ENCODE measurements around the gene CTSA. TPM values are rescaled to one million over a fixed set of nuclear protein-coding genes. Genes with fewer than 3 reads are reported as not detected.
A peak's percentile ranks its signal among the peaks of the same experiment; 100 is the strongest.
"Not testable (repeated sequence)": the region's sequence is repeated elsewhere in the genome, so short reads cannot be mapped to it uniquely, and the experiment has no call there.

The CTSA gene
- total and polyA plus RNA-seq, 9 of the 15 experiments (the other 6 are each of a cell fraction or from before 2014, with no cell fraction given) = 8.8 to 61.7 (median 28.3) TPM

DNA sequence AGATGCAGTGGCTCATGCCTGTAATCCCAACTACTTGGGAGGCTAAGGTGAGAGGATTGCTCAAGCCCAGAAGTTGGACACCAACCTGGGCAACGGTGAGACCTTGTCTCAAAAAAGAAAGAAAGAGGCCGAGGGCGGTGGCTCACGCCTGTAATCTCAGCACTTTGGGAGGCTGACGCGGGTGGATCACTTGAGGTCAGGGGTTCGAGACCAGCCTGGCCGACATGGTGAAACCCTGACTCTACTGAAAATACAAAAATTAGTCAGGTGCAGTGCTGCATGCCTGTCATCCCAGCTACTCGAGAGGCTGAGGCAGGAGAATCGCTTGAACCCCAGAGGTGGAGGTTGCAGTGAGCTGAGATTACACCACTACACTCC lies 17.0 kb upstream of the CTSA start:
- H2AFZ ChIP-seq (ENCODE audit: low read depth, low read length); DNase-seq (ENCODE audit: extremely low read depth in 1 of 4, low spot score in 3 of 4); H3K36me3 ChIP-seq (ENCODE audit: control insufficient read depth, insufficient read depth, low read length); H3K9me3 ChIP-seq (replicated peaks; ENCODE audit: control insufficient read depth, insufficient read depth, low read depth, low read length); in situ Hi-C loops (cut with MboI); H3K4me3 ChIP-seq; H3K79me2 ChIP-seq (ENCODE audit: control insufficient read depth, insufficient read depth, low read length); CTCF ChIA-PET (ENCODE audit: low intra/inter-chr PET ratio); BruUV-seq (replicated peaks); H3K27me3 ChIP-seq (ENCODE audit: control insufficient read depth in 2 of 2, insufficient read depth in 2 of 2, low read length in 2 of 2); H3K9me1 ChIP-seq (ENCODE audit: control insufficient read depth, insufficient read depth, low read length); ATAC-seq; H3K4me2 ChIP-seq (ENCODE audit: insufficient read depth, low read length); H4K20me1 ChIP-seq (replicated peaks; ENCODE audit: control insufficient read depth, insufficient read depth, low read length); FAIRE-seq; intact Hi-C loops (cut with micrococcal nuclease); H3K9ac ChIP-seq (ENCODE audit: insufficient read depth in 1 of 2, low read depth in 2 of 2, low read length in 2 of 2); H3K27ac ChIP-seq (ENCODE audit: extremely low read depth, low read depth, low read length): not testable (repeated sequence)
- H3K4me1 ChIP-seq (replicated peaks in 1 of 2; ENCODE audit: control insufficient read depth in 2 of 2, insufficient read depth in 2 of 2, low read length in 2 of 2) = peaks cover 19 to 24% of the 10 kb centered on the region in 2 experiments
- POLR2A ChIA-PET = interaction anchor here (0.7 to 1.6 kb wide), 4 partner anchors 10 to 60 kb away, joined by 3 to 7 read pairs (median 4); partner anchors contain the start of gene PCIF1
- TF ChIP-seq ADNP (tag; IDR thresholded peaks at IDR 0.05) (peak; percentile 64), KDM1A (IDR thresholded peaks at IDR 0.05) (0 out of 4 replicates have a peak, but pooled peaks of 1 of the 2 experiments have one; percentile 18), CEBPB (tag; IDR thresholded peaks at IDR 0.05) (peak; percentile 33; the same call in 1 of the 2 replicates)
- 15% methylated on average over 9 of the region's 10 CpGs for WGBS (ENCODE audit: insufficient coverage, low coverage, missing lambda C conversion rate)

DNA sequence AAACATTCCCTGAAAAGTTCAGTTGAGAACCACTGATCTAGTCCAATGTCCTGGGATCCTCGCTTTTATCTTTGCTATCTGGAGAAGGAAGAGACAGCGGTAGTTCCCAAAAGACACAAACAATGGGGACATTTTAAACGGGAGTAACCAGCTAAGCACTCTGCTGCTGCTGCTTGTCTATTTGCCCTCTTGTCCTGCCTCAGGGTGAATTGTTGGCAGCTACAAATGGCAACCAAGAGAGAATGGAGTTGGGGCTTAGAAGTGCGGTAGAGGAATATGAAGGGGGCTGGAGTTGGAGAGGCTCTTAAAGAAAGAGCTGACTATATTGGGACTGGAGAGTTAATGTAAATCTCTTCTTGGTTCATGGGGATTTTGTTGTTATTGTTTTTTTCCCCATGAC lies 16.6 kb upstream of the CTSA start:
- 30% methylated on average over 4 of the region's 4 CpGs for WGBS (ENCODE audit: insufficient coverage, low coverage, missing lambda C conversion rate)

More for the DNA sequence above, 16.6 kb upstream of the CTSA start:
- FAIRE-seq (peak; percentile 54), DNase-seq (ENCODE audit: extremely low read depth in 1 of 4, low spot score in 3 of 4) (no peak), ATAC-seq (no peak)
- H4K20me1 ChIP-seq (replicated peaks; ENCODE audit: control insufficient read depth, insufficient read depth, low read length) = no peaks in the 10 kb centered on the region
- ChIA-PET POLR2A (interaction anchor here (0.6 to 1.8 kb wide), 5 partner anchors 10 to 60 kb away, joined by 3 to 7 read pairs (median 4); partner anchors contain the start of gene PCIF1), CTCF (ENCODE audit: low intra/inter-chr PET ratio) (no interaction called here)
- no peaks in the 10 kb centered on the region for H3K79me2 ChIP-seq (ENCODE audit: control insufficient read depth, insufficient read depth, low read length)
- no peak overlapping the region for H3K27ac ChIP-seq (ENCODE audit: extremely low read depth, low read depth, low read length)
- H3K9me1 ChIP-seq (ENCODE audit: control insufficient read depth, insufficient read depth, low read length) = no peaks in the 10 kb centered on the region
- H3K9ac ChIP-seq (ENCODE audit: insufficient read depth in 1 of 2, low read depth in 2 of 2, low read length in 2 of 2) = no peak overlapping the region
- no peak overlapping the region for H3K4me2 ChIP-seq (ENCODE audit: insufficient read depth, low read length)
- BruUV-seq (replicated peaks) = no TSS peak
- H3K4me1 ChIP-seq (replicated peaks in 1 of 2; ENCODE audit: control insufficient read depth in 2 of 2, insufficient read depth in 2 of 2, low read length in 2 of 2) = peaks cover 22 to 24% of the 10 kb centered on the region in 2 experiments
- no peak for TF ChIP-seq SRSF9 (IDR thresholded peaks at IDR 0.05; ENCODE audit: borderline replicate concordance, low read depth, low read length)
- intact Hi-C loops (cut with micrococcal nuclease) (no loop called here), in situ Hi-C loops (cut with MboI) (no loop called here)
- H3K9me3 ChIP-seq (replicated peaks; ENCODE audit: control insufficient read depth, insufficient read depth, low read depth, low read length) = no peaks in the 10 kb centered on the region
- H2AFZ ChIP-seq (ENCODE audit: low read depth, low read length) = peak overlapping the region; percentile 3; the same call in 1 of the 2 replicates
- no peak overlapping the region for H3K4me3 ChIP-seq
- no peaks in the 10 kb centered on the region; the same call in 1 of the 3 replicates for H3K36me3 ChIP-seq (ENCODE audit: control insufficient read depth, insufficient read depth, low read length)
- H3K27me3 ChIP-seq (ENCODE audit: control insufficient read depth in 2 of 2, insufficient read depth in 2 of 2, low read length in 2 of 2) = no peaks in the 10 kb centered on the region

All from K562 (cell line).